Panc1 (cell line): ENCODE measurements around the gene C2. TPM values are rescaled to one million over a fixed set of nuclear protein-coding genes. Genes with fewer than 3 reads are reported as not detected.
"Not testable (repeated sequence)": the region's sequence is repeated elsewhere in the genome, so short reads cannot be mapped to it uniquely, and the experiment has no call there.

Experiments used
- ATAC-seq: fragments of 200-7000 bp; cut with Tn5 transposase; 2 replicates; pipeline ENCODE4 v1.9.1; 2020; ENCODE audit warnings: mild to moderate bottlenecking, moderate library complexity
- BruUV-seq: library from RNA; stranded (reverse); fragments of 400-500 nt; replicated peaks from 2 replicates; lab custom pipeline; 2021; lab: Mats Ljungman, UMichigan
- CTCF ChIA-PET: fragments of 300-600 bp; sonication (Branson Sonifier 250); formaldehyde crosslinking; loops from one replicate; lab custom pipeline; 2022; ENCODE audit warnings: antibody characterized with exemption; lab: Charles Lee
- POLR2A ChIA-PET: fragments of 300-600 bp; sonication (Branson Sonifier 250); formaldehyde crosslinking; loops from one replicate; lab custom pipeline; 2022; ENCODE audit warnings: antibody characterized with exemption; lab: Charles Lee
- DNase-seq: peaks from one replicate; pipeline ENCODE4 v3.0.0-alpha.2; 2010; ENCODE audit warnings: low read depth, low spot score
- H3K27ac ChIP-seq: 2 replicates; pipeline ENCODE4 v1.5.1; 2011; ENCODE audit warnings: mild to moderate bottlenecking, low read length, inconsistent platforms
- H3K27me3 ChIP-seq: fragments of 200-500 bp; sonication (Bioruptor generic); 2 replicates; pipeline ENCODE4 v1.6.0; 2014; ENCODE audit warnings: low read length, inconsistent platforms; ENCODE audit not compliant: control insufficient read depth, insufficient read depth
- H3K36me3 ChIP-seq: fragments of 200-500 bp; sonication (Bioruptor generic); 2 replicates; pipeline ENCODE4 v1.5.1; 2014; ENCODE audit warnings: inconsistent platforms, mild to moderate bottlenecking, low read length, moderate library complexity; ENCODE audit not compliant: control insufficient read depth, insufficient read depth
- H3K4me1 ChIP-seq: 2 replicates; pipeline ENCODE4 v1.5.1; 2011; ENCODE audit warnings: inconsistent platforms, mild to moderate bottlenecking, low read length, moderate library complexity; ENCODE audit not compliant: control insufficient read depth, insufficient read depth
- H3K4me3 ChIP-seq, 2 experiments: 2 replicates each; pipeline ENCODE4 v1.5.1; 2011 to 2012; ENCODE audit warnings: low read depth in 2 of 2, low read length in 2 of 2, mild to moderate bottlenecking in 2 of 2, inconsistent platforms in 1 of 2, moderate library complexity in 1 of 2
- H3K9me3 ChIP-seq: fragments of 200-500 bp; sonication (Bioruptor generic); 2 replicates; pipeline ENCODE4 v1.5.1; 2014; ENCODE audit warnings: low read depth, mild to moderate bottlenecking, inconsistent platforms, low read length, moderate library complexity; ENCODE audit not compliant: control insufficient read depth, insufficient read depth
- in situ Hi-C: cut with HindIII; loops from 2 replicates; pipeline ENCODE4 v1.10.0; 2016; ENCODE audit warnings: low sequenced_read_pairs, low pct_unique_long_range_greater_than_20kb
- intact Hi-C: fragments of 100-400 bp; cut with micrococcal nuclease; formaldehyde crosslinking; loops from one replicate; pipeline ENCODE4 v1.10.0; 2022; ENCODE audit not compliant: unreplicated experiment
- microRNA-seq: library from miRNA; unstranded; fragments of <30 nt; microRNA quantifications from one replicate; pipeline ENCODE4 v1.1.0, GENCODE V29; 2020; ENCODE audit not compliant: unreplicated experiment
- total RNA-seq: library from RNA; stranded (reverse); gene quantifications from one replicate; pipeline ENCODE4 v1.2.1, GENCODE V29; 2021; ENCODE audit not compliant: unreplicated experiment

C2 gene
- total RNA-seq, 1 experiment from 2014 or later: 1.0 TPM

DNA sequence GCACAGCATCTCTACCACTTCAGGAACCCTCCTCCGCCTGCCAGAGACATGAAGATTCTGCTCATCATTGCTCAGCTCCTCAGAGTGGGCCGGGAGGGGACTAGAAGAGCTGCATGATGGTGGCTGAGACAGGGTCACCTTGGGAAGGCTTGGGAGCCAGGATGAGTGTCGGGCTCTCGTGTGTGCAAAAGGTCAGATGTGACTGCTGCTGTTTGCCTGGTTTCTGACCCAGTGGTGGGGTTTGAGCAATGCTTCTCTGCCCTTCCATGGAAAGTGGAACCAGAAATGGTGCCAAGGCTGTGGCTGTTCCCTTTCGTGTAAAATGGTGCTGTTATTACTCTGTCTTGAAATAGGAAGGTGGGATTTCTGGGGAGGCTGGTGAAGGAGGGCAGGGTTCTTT, 53.5 kb downstream of the C2 start:
- BruUV-seq, POLR2A ChIA-PET: not testable (repeated sequence)

DNA sequence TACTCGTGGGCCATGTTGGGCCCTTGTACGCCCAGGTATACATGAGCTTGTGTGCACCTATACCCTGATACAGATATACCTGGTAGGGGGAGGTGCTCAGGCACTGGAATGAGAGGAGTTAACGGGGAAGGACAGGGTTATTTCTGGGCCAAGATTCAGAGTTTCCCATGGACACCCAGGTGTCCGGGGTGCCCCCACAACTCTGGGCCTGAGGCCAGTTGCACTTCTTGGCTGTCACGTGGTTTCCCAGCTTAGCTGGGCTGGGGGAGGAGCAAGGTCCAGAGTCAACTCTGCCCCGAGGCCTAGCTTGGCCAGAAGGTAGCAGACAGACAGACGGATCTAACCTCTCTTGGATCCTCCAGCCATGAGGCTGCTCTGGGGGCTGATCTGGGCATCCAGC, 54.2 kb downstream of the C2 start, which contains the start of gene C4A:
TSS of gene C4A (plus strand) at position 314 of the 400 bp plus-strand sequence. CDS start at position 365, 51 bp downstream.
- H3K4me1 ChIP-seq, in situ Hi-C loops, BruUV-seq, H3K9me3 ChIP-seq, DNase-seq, H3K27me3 ChIP-seq, POLR2A ChIA-PET, ATAC-seq, CTCF ChIA-PET, H3K36me3 ChIP-seq, H3K4me3 ChIP-seq, H3K27ac ChIP-seq, intact Hi-C loops: not testable (repeated sequence)

More for the DNA sequence above, 53.5 kb downstream of the C2 start:
- H3K27ac ChIP-seq, H3K27me3 ChIP-seq, intact Hi-C loops, H3K4me3 ChIP-seq, CTCF ChIA-PET, in situ Hi-C loops, ATAC-seq, H3K9me3 ChIP-seq, DNase-seq, H3K4me1 ChIP-seq, H3K36me3 ChIP-seq: not testable (repeated sequence)

DNA sequence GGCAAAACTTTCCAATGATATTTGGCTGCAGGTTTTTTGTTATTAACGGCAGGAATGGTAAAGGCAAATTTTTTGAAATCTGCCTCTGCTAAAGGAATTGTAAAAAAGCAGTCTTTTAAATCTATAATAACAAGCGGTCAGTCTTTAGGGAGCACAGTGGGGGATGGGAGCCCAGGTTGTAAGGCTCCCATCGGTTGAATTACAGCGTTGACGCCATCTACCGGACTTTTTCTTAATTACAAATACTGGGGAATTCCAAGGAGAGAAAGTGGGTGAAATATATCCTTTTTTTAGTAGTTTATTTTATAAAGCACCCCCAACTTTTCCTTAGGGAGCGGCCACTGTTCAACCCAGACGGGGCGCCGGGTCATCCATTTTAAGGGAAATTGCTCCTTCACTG, 61.8 kb downstream of the C2 start:
- in situ Hi-C loops, H3K4me1 ChIP-seq, H3K36me3 ChIP-seq, BruUV-seq, POLR2A ChIA-PET, H3K9me3 ChIP-seq, H3K27ac ChIP-seq, DNase-seq, H3K27me3 ChIP-seq, intact Hi-C loops, CTCF ChIA-PET, H3K4me3 ChIP-seq: not testable (repeated sequence)
- peak; percentile 80 for ATAC-seq

- in situ Hi-C loops, BruUV-seq, intact Hi-C loops, POLR2A ChIA-PET, H3K36me3 ChIP-seq, DNase-seq, H3K4me1 ChIP-seq, H3K9me3 ChIP-seq, H3K27me3 ChIP-seq, H3K27ac ChIP-seq, ATAC-seq, CTCF ChIA-PET, H3K4me3 ChIP-seq: not testable (repeated sequence)
Observed at GRCh38 chr6:31994421-31994820, 66.9 kb downstream of the C2 start.

Small RNA genes within 50 kb of the gene (microRNA-seq; reads per million reads assigned to microRNA genes)
- gene MIR1236: 0.95 reads per million

Other genes with a start within 250 kb of the C2 start
- gene LY6G5C, start 246.7 kb upstream of the C2 start, total RNA-seq: 0.62 TPM
- gene ABHD16A, start 224.4 kb upstream of the C2 start, total RNA-seq: 47.2 TPM
- gene LY6G6F, start 220.9 kb upstream of the C2 start, total RNA-seq: not detected
- gene LY6G6D, start 212.4 kb upstream of the C2 start, total RNA-seq: not detected
- gene LY6G6C, start 206.0 kb upstream of the C2 start, total RNA-seq: 0.23 TPM
- not detected for gene MPIG6B, start 204.3 kb upstream of the C2 start, total RNA-seq
- gene DDAH2, start 198.4 kb upstream of the C2 start, total RNA-seq: 104 TPM
- gene CLIC1, start 191.2 kb upstream of the C2 start, total RNA-seq: 583 TPM
- gene MSH5, start 187.7 kb upstream of the C2 start, total RNA-seq: 38.1 TPM
- gene SAPCD1, start 165.1 kb upstream of the C2 start, total RNA-seq: 6.3 TPM
- 4.3 TPM for gene VWA7, start 150.4 kb upstream of the C2 start, total RNA-seq
- gene VARS1, start 132.0 kb upstream of the C2 start, total RNA-seq: 229 TPM
- gene LSM2, start 120.8 kb upstream of the C2 start, total RNA-seq: 89.7 TPM
- 2.8 TPM for gene HSPA1L, start 112.4 kb upstream of the C2 start, total RNA-seq
- gene HSPA1A, start 112.2 kb upstream of the C2 start, total RNA-seq: 169 TPM
- 147 TPM for gene HSPA1B, start 100.0 kb upstream of the C2 start, total RNA-seq
- gene NEU1, start 64.9 kb upstream of the C2 start, total RNA-seq: 111 TPM
- 2.7 TPM for gene SLC44A4, start 48.7 kb upstream of the C2 start, total RNA-seq
- 60.4 TPM for gene EHMT2, start 30.0 kb upstream of the C2 start, total RNA-seq
- gene ZBTB12, start 25.6 kb upstream of the C2 start, total RNA-seq: 9.4 TPM
- 5.6 TPM for gene CFB, start 18.4 kb downstream of the C2 start, total RNA-seq
- 94.9 TPM for gene NELFE, start 31.3 kb downstream of the C2 start, total RNA-seq
- 121 TPM for gene SKIC2, start 31.5 kb downstream of the C2 start, total RNA-seq
- gene DXO, start 44.4 kb downstream of the C2 start, total RNA-seq: 38.1 TPM
- 8.1 TPM for gene C4A, start 54.3 kb downstream of the C2 start, total RNA-seq
- 8.8 TPM for gene C4B, start 87.1 kb downstream of the C2 start, total RNA-seq
- gene CYP21A2, start 110.7 kb downstream of the C2 start, total RNA-seq: 1.1 TPM
- 1.8 TPM for gene TNXB, start 181.6 kb downstream of the C2 start, total RNA-seq
- gene ATF6B, start 200.5 kb downstream of the C2 start, total RNA-seq: 127 TPM
- 7.4 TPM for gene FKBPL, start 202.6 kb downstream of the C2 start, total RNA-seq
- 1.3 TPM for gene PRRT1, start 224.2 kb downstream of the C2 start, total RNA-seq
- 20.1 TPM for gene PPT2, start 226.4 kb downstream of the C2 start, total RNA-seq
- gene EGFL8, start 236.9 kb downstream of the C2 start, total RNA-seq: 11.1 TPM
- 88.4 TPM for gene AGPAT1, start 248.4 kb downstream of the C2 start, total RNA-seq